IMR-90 (cell line): ENCODE results near the gene TMEM107.

Experiments
- CTCF ChIP-seq: conservative IDR thresholded peaks from 2 replicates; pipeline ENCODE4 v1.5.1; 2012; ENCODE audit warnings: mild to moderate bottlenecking, low read depth, low read length, improper control_type of control experiment
- MAFK ChIP-seq: IDR thresholded peaks from 2 replicates; pipeline ENCODE4 v1.6.1; 2012; ENCODE audit warnings: low read depth, low read length, improper control_type of control experiment
- NFE2L2 ChIP-seq: fragments of 150-350 bp; IDR thresholded peaks from 2 replicates; pipeline ENCODE4 v1.6.1; 2016; ENCODE audit warnings: low read depth, mild to moderate bottlenecking, low read length
- POLR2A ChIP-seq: IDR thresholded peaks from 2 replicates; pipeline ENCODE4 v1.6.1; 2012; ENCODE audit warnings: mild to moderate bottlenecking, low read depth, low read length
- RAD21 ChIP-seq: IDR thresholded peaks from 2 replicates; pipeline ENCODE4 v1.6.1; 2012; ENCODE audit warnings: low read length, improper control_type of control experiment
- RFX5 ChIP-seq: IDR thresholded peaks from 2 replicates; pipeline ENCODE4 v1.8.0; 2012; ENCODE audit warnings: low read depth, mild to moderate bottlenecking, low read length, moderate library complexity
- USF2 ChIP-seq: fragments of 150-350 bp; IDR thresholded peaks from 2 replicates; pipeline ENCODE4 v1.6.1; 2017; ENCODE audit warnings: mild to moderate bottlenecking, antibody characterized with exemption, low read length, low read depth

GRCh38 chr17:8128125-8128784 lies 47.9 kb downstream of the TMEM107 start:
- TF ChIP-seq CTCF, result no peak
- TF ChIP-seq RFX5, result no peak
- no peak for TF ChIP-seq RAD21
- TF ChIP-seq USF2, result no peak
- TF ChIP-seq MAFK, result no peak
- no peak for TF ChIP-seq POLR2A
- no peak for TF ChIP-seq NFE2L2
